ENCODE data around the gene PLEKHG1.

PLEKHG1 gene

GRCh38 chr6:150631984-150632642 lies 32.4 kb downstream of the PLEKHG1 start:
- Histone ChIP-seq H3K36me3 (ENCODE audit: control insufficient read depth, insufficient read depth, low read length) (no peaks in the 10 kb centered on the region), H3K4me1 (ENCODE audit: control insufficient read depth, insufficient read depth, low read length, poor library complexity, severe bottlenecking) (peaks cover 4% of the 10 kb centered on the region), H3K27ac (ENCODE audit: low read depth, low read length, severe bottlenecking) (no peak overlapping the region), H3K9me3 (ENCODE audit: control insufficient read depth, low read length) (no peaks in the 10 kb centered on the region), H3K4me3 (ENCODE audit: extremely low read depth, insufficient read depth, low read length, poor library complexity, severe bottlenecking) (no peak overlapping the region)
- WGBS, 2 experiments (ENCODE audit: insufficient coverage in 2 of 2): 91 to 100% methylated on average over 2 to 5 of the region's 9 CpGs

DNA sequence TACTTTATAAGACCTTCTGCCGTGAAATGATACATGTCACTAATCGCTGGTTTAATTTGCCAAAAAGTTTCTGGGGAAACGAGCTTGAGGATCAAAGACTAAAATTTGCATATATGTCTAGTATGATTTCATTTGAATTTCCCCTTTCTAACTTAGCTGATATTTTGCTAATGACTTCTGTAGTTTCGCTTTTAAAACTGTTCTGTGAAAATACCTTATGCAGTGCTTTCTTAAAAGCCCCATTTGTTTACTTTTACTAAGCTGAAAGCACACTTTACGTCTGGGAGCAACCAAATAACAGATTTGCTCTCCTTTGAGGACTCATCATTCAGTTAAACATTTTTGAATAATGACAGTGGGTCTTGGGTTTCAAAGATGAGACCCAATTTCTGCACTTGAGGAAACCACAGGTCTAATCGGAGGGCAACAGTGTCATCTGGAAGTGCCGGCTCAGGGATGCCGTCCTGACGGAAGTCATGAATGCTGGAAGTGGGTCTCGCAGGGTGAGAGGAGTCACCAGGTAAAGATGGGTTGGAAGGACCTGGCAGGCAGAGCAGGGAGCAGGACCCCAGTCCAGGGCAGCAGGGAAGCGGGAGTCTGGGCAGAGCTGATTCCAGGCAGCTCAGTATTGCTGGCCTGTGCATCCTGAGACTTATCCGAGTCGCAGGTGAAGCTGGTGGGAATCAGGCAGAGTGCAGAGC lies 33.2 kb downstream of the PLEKHG1 start:
- WGBS, 2 experiments (ENCODE audit: insufficient coverage in 2 of 2): 95 to 96% methylated on average over 12 of the region's 13 CpGs
- H3K4me3 ChIP-seq (ENCODE audit: extremely low read depth, insufficient read depth, low read length, poor library complexity, severe bottlenecking): no peak overlapping the region
- peaks cover 4% of the 10 kb centered on the region for H3K4me1 ChIP-seq (ENCODE audit: control insufficient read depth, insufficient read depth, low read length, poor library complexity, severe bottlenecking)
- H3K9me3 ChIP-seq (ENCODE audit: control insufficient read depth, low read length): no peaks in the 10 kb centered on the region
- no peak overlapping the region for H3K27ac ChIP-seq (ENCODE audit: low read depth, low read length, severe bottlenecking)
- no peaks in the 10 kb centered on the region for H3K36me3 ChIP-seq (ENCODE audit: control insufficient read depth, insufficient read depth, low read length)

GRCh38 chr6:150633486-150633834 lies 33.8 kb downstream of the PLEKHG1 start:
- H3K4me3 ChIP-seq (ENCODE audit: extremely low read depth, insufficient read depth, low read length, poor library complexity, severe bottlenecking): no peak overlapping the region
- H3K27ac ChIP-seq (ENCODE audit: low read depth, low read length, severe bottlenecking): no peak overlapping the region
- WGBS, 2 experiments (ENCODE audit: insufficient coverage in 2 of 2): 90 to 94% methylated on average over 4 of the region's 4 CpGs

DNA sequence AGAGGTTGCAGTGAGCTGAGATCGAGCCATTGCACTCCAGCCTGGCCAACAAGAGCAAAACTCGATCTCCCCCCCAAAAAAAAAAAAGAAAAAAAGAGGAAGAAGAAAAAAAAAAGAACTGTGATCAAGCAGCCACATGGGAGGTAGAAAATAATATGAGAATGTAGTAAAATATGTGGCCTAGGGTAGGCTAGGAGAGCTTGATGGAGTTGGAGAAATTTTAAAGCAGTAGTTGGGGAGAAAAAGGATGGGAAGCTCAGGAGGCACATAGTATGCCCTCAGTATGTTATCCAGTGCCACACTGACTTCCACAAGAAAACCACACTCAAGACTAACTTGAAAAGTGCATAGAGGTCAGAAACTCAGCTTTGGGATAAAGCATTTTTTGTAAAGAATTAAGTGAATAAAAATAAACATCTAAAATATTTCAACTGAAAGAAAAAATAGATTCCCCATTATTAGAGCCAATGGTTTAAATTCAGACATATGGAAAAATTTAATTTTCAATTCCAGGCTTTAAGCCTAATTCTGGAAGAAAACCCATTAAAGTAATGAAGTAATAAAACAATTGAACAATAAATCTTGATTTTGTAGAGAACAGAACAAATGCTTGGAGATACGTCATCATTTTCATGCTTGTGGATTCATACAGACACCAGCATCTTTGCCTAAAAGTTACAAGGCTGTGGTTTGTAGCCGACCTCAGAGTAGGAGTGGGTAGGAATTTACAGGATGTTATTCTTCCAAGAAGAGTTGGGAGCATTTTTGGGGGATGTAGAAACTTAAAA lies 34.7 kb downstream of the PLEKHG1 start:
- Histone ChIP-seq H3K4me1 (ENCODE audit: control insufficient read depth, insufficient read depth, low read length, poor library complexity, severe bottlenecking) (peaks cover 4% of the 10 kb centered on the region), H3K27ac (ENCODE audit: low read depth, low read length, severe bottlenecking) (no peak overlapping the region), H3K9me3 (ENCODE audit: control insufficient read depth, low read length) (no peaks in the 10 kb centered on the region), H3K4me3 (ENCODE audit: extremely low read depth, insufficient read depth, low read length, poor library complexity, severe bottlenecking) (no peak overlapping the region), H3K36me3 (ENCODE audit: control insufficient read depth, insufficient read depth, low read length) (no peaks in the 10 kb centered on the region)
- 100% methylated on average over 2 of the region's 4 CpGs; no CpG with 5 or more reads in 1 of the 2 experiments for WGBS, 2 experiments (ENCODE audit: insufficient coverage in 2 of 2)

More at GRCh38 chr6:150633486-150633834, 33.8 kb downstream of the PLEKHG1 start:
- peaks cover 4% of the 10 kb centered on the region for H3K4me1 ChIP-seq (ENCODE audit: control insufficient read depth, insufficient read depth, low read length, poor library complexity, severe bottlenecking)
- H3K9me3 ChIP-seq (ENCODE audit: control insufficient read depth, low read length): no peaks in the 10 kb centered on the region
- no peaks in the 10 kb centered on the region for H3K36me3 ChIP-seq (ENCODE audit: control insufficient read depth, insufficient read depth, low read length)

DNA sequence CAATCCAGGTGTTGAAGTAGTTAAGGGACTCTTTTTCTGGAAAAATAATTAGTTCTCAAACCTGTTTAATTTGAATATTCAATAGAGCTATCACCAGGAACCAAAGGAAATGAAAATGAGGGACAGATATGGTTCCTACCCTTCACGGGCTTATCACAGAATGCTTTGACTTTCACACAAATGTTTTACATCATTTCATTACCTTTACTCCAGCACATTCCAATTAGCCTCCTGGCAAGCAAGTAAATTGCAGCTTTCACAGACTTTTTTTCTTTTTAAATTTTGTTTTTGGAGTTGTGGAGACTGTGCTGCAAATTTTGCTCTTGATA lies 35.2 kb downstream of the PLEKHG1 start:
- H3K4me3 ChIP-seq (ENCODE audit: extremely low read depth, insufficient read depth, low read length, poor library complexity, severe bottlenecking): no peak overlapping the region
- 73% methylated on average over 1 of the region's 1 CpG; no CpG with 5 or more reads in 1 of the 2 experiments for WGBS, 2 experiments (ENCODE audit: insufficient coverage in 2 of 2)
- peaks cover 4% of the 10 kb centered on the region for H3K4me1 ChIP-seq (ENCODE audit: control insufficient read depth, insufficient read depth, low read length, poor library complexity, severe bottlenecking)
- H3K9me3 ChIP-seq (ENCODE audit: control insufficient read depth, low read length): no peaks in the 10 kb centered on the region
- H3K27ac ChIP-seq (ENCODE audit: low read depth, low read length, severe bottlenecking): no peak overlapping the region
- H3K36me3 ChIP-seq (ENCODE audit: control insufficient read depth, insufficient read depth, low read length): no peaks in the 10 kb centered on the region

DNA sequence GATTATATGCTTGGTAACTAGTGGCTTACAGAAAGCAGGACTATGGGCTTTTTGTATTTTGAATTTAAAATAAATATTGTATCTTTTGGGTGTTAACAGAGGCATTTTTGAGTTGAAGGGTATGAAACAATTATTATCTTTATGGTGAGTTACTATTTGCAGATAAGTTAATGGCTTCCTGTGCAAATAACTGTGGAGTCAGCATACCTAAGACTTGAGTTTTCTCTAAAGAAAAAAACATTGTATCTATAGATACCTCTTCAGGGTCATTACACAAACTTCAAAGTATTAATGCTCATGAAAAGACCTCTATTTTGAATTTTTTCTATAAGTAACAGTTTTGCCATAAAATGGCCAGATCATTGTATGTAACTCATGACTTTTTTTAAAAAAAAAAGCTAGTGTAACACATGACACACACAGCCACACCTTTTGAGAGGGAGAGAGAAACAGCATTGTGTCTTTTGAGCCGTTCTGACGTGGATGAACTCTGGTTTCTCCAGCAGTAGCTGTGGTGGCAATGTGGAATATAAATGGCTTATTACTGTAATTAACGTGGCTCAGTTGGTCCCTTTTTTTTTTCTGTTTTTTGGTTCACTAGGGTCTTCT lies 36.3 kb downstream of the PLEKHG1 start:
- 88% methylated on average over 3 of the region's 3 CpGs; no CpG with 5 or more reads in 1 of the 2 experiments for WGBS, 2 experiments (ENCODE audit: insufficient coverage in 2 of 2)
- peaks cover 4% of the 10 kb centered on the region for H3K4me1 ChIP-seq (ENCODE audit: control insufficient read depth, insufficient read depth, low read length, poor library complexity, severe bottlenecking)
- H3K9me3 ChIP-seq (ENCODE audit: control insufficient read depth, low read length): no peaks in the 10 kb centered on the region
- H3K27ac ChIP-seq (ENCODE audit: low read depth, low read length, severe bottlenecking): no peak overlapping the region
- no peaks in the 10 kb centered on the region for H3K36me3 ChIP-seq (ENCODE audit: control insufficient read depth, insufficient read depth, low read length)
- no peak overlapping the region for H3K4me3 ChIP-seq (ENCODE audit: extremely low read depth, insufficient read depth, low read length, poor library complexity, severe bottlenecking)

DNA sequence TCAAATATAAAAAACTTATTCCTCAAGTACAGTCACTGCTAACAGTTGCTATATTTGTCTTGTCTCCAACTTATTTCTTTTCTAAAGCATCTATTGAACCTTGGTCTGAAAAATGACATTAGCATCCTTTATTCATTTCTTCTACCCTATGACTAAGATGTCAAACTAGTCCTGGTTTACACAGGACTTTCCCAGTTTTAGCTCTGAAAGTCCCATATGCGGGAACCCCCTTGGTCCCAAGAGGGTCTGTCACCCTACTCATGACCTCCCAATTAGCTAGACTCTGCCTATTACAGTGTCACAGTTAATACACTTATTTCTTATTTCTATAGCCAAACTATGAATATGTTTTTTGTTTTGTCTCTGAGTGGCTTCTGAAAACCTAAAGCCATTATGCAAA lies 37.1 kb downstream of the PLEKHG1 start:
- H3K27ac ChIP-seq (ENCODE audit: low read depth, low read length, severe bottlenecking): no peak overlapping the region
- H3K4me1 ChIP-seq (ENCODE audit: control insufficient read depth, insufficient read depth, low read length, poor library complexity, severe bottlenecking): peaks cover 4% of the 10 kb centered on the region
- 83 to 100% methylated on average over 1 of the region's 1 CpG for WGBS, 2 experiments (ENCODE audit: insufficient coverage in 2 of 2)
- no peaks in the 10 kb centered on the region for H3K36me3 ChIP-seq (ENCODE audit: control insufficient read depth, insufficient read depth, low read length)
- H3K4me3 ChIP-seq (ENCODE audit: extremely low read depth, insufficient read depth, low read length, poor library complexity, severe bottlenecking): no peak overlapping the region
- H3K9me3 ChIP-seq (ENCODE audit: control insufficient read depth, low read length): no peaks in the 10 kb centered on the region

- Histone ChIP-seq H3K27ac (ENCODE audit: low read depth, low read length, severe bottlenecking) (no peak overlapping the region), H3K4me3 (ENCODE audit: extremely low read depth, insufficient read depth, low read length, poor library complexity, severe bottlenecking) (no peak overlapping the region), H3K9me3 (ENCODE audit: control insufficient read depth, low read length) (no peaks in the 10 kb centered on the region), H3K36me3 (ENCODE audit: control insufficient read depth, insufficient read depth, low read length) (no peaks in the 10 kb centered on the region), H3K4me1 (ENCODE audit: control insufficient read depth, insufficient read depth, low read length, poor library complexity, severe bottlenecking) (peaks cover 4% of the 10 kb centered on the region)
- no CpG with 5 or more reads among the region's 1 CpG for WGBS, 2 experiments (ENCODE audit: insufficient coverage in 2 of 2)
Measured at GRCh38 chr6:150637266-150637665, 37.6 kb downstream of the PLEKHG1 start.

DNA sequence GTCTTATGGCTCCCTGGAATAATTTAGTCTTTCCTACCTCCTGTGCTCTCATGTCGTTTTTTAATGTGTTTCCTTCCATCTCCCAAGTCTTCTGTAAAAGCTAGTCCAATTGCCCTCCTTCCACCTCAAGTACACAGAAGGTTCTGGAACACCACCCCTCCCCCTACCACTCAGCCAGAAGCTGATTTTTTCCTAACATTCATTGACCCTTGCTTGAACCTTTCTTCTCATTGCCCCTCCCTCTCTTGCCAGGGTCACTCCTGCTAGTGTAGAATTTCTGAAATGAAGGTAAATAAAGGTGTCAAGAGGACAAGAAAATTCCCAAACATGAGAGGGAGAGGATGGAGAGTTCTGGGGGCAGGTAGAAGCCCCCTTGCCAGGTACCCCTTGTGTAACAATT lies 38.6 kb downstream of the PLEKHG1 start:
- Histone ChIP-seq H3K27ac (ENCODE audit: low read depth, low read length, severe bottlenecking) (no peak overlapping the region), H3K36me3 (ENCODE audit: control insufficient read depth, insufficient read depth, low read length) (no peaks in the 10 kb centered on the region)
- 86 to 100% methylated on average over 1 of the region's 1 CpG for WGBS, 2 experiments (ENCODE audit: insufficient coverage in 2 of 2)

GRCh38 chr6:150638765-150639164 lies 39.1 kb downstream of the PLEKHG1 start:
- no peaks in the 10 kb centered on the region for H3K4me1 ChIP-seq (ENCODE audit: control insufficient read depth, insufficient read depth, low read length, poor library complexity, severe bottlenecking)
- no peaks in the 10 kb centered on the region for H3K36me3 ChIP-seq (ENCODE audit: control insufficient read depth, insufficient read depth, low read length)
- no peak overlapping the region for H3K27ac ChIP-seq (ENCODE audit: low read depth, low read length, severe bottlenecking)
- H3K4me3 ChIP-seq (ENCODE audit: extremely low read depth, insufficient read depth, low read length, poor library complexity, severe bottlenecking): no peak overlapping the region
- WGBS, 2 experiments (ENCODE audit: insufficient coverage in 2 of 2): no CpG with 5 or more reads among the region's 1 CpG
- no peaks in the 10 kb centered on the region for H3K9me3 ChIP-seq (ENCODE audit: control insufficient read depth, low read length)

More for the DNA sequence above, 38.6 kb downstream of the PLEKHG1 start:
- H3K9me3 ChIP-seq (ENCODE audit: control insufficient read depth, low read length): no peaks in the 10 kb centered on the region
- no peak overlapping the region for H3K4me3 ChIP-seq (ENCODE audit: extremely low read depth, insufficient read depth, low read length, poor library complexity, severe bottlenecking)
- H3K4me1 ChIP-seq (ENCODE audit: control insufficient read depth, insufficient read depth, low read length, poor library complexity, severe bottlenecking): no peaks in the 10 kb centered on the region

All from mesodermal cell (in vitro differentiated cells).